Measurements from ENCODE around the gene RAPGEFL1. TPM values are rescaled to one million over a fixed set of nuclear protein-coding genes. Genes with fewer than 3 reads are reported as not detected.

RAPGEFL1 gene
- total RNA-seq, 1 experiment from 2014 or later = 14.0 TPM

- no TSS peak for BruUV-seq (replicated peaks)
- Histone ChIP-seq H3K36me3 (ENCODE audit: low read depth) (no peaks in the 10 kb centered on the region; the same call in 1 of the 2 replicates), H3K9me3 (ENCODE audit: insufficient read depth, low read depth) (no peaks in the 10 kb centered on the region), H3K4me2 (no peak overlapping the region), H3K27ac (no peak overlapping the region), H3F3A (ENCODE audit: insufficient read depth, low read depth) (peaks cover 13% of the 10 kb centered on the region; the same call in 1 of the 2 replicates), H3K4me3 (no peak overlapping the region), H3K9me2 (ENCODE audit: insufficient read depth) (no peaks in the 10 kb centered on the region), H3K4me1 (replicated peaks; ENCODE audit: insufficient read depth) (no peaks in the 10 kb centered on the region), H3K27me3 (ENCODE audit: insufficient read depth, low read depth) (no peaks in the 10 kb centered on the region), H3K79me2 (ENCODE audit: low read depth) (peaks cover 56% of the 10 kb centered on the region), H4K20me1 (ENCODE audit: insufficient read depth) (peaks cover 34% of the 10 kb centered on the region), H2AFZ (no peak overlapping the region)
- intact Hi-C loops (cut with micrococcal nuclease; ENCODE audit: unreplicated experiment) = no loop called here
- no peak for TF ChIP-seq EZH2 (IDR thresholded peaks at IDR 0.05; ENCODE audit: low read depth)
- no peak for TF ChIP-seq CTCF (conservative IDR thresholded peaks at IDR 0.05)
- no peak for DNase-seq
- ChIA-PET CTCF (no interaction called here), POLR2A (ENCODE audit: unreplicated experiment) (interaction anchor here (0.6 kb wide), 1 partner anchor 16 kb away, joined by 11 read pairs; no protein-coding TSS in a partner anchor)
Observed at GRCh38 chr17:40244255-40244654, 67.0 kb downstream of the RAPGEFL1 start.

Small RNA genes within 50 kb of the gene (microRNA-seq; reads per million reads assigned to microRNA genes)
- gene MIR6866 (ENCODE audit: borderline number of aligned reads, borderline replicate concordance) (2.0 reads per million), gene MIR6867 (ENCODE audit: borderline number of aligned reads, borderline replicate concordance) (not detected)

Other genes starting within 250 kb of the RAPGEFL1 start
- 51.1 and 68.1 TPM in 2 replicates for gene ORMDL3, start 249.9 kb upstream of the RAPGEFL1 start, total RNA-seq (2021)
- gene LRRC3C, start 249.7 kb upstream of the RAPGEFL1 start, total RNA-seq (2021) = not detected in 2 replicates
- 0.35 and 0.55 TPM in 2 replicates for gene GSDMA, start 214.5 kb upstream of the RAPGEFL1 start, total RNA-seq (2021)
- gene PSMD3, start 196.7 kb upstream of the RAPGEFL1 start, total RNA-seq (2021) = 93.2 and 130 TPM in 2 replicates
- not detected in 2 replicates for gene CSF3, start 162.0 kb upstream of the RAPGEFL1 start, total RNA-seq (2021)
- gene MED24, start 123.1 kb upstream of the RAPGEFL1 start, total RNA-seq (2021) = 67.1 and 67.2 TPM in 2 replicates
- 11.4 and 13.9 TPM in 2 replicates for gene THRA, start 114.5 kb upstream of the RAPGEFL1 start, total RNA-seq (2021)
- gene NR1D1, start 76.9 kb upstream of the RAPGEFL1 start, total RNA-seq (2021) = 9.3 and 10.7 TPM in 2 replicates
- gene MSL1, start 55.5 kb upstream of the RAPGEFL1 start, total RNA-seq (2021) = 56.8 and 61.8 TPM in 2 replicates
- gene CASC3, start 36.9 kb upstream of the RAPGEFL1 start, total RNA-seq (2021) = 45.8 and 51.5 TPM in 2 replicates
- 23.4 and 37.2 TPM in 2 replicates for gene WIPF2, start 41.8 kb downstream of the RAPGEFL1 start, total RNA-seq (2021)
- 37.8 and 44.9 TPM in 2 replicates for gene CDC6, start 110.4 kb downstream of the RAPGEFL1 start, total RNA-seq (2021)
- gene RARA, start 131.7 kb downstream of the RAPGEFL1 start, total RNA-seq (2021) = 21.5 and 21.8 TPM in 2 replicates
- not detected in 2 replicates for gene GJD3, start 187.3 kb downstream of the RAPGEFL1 start, total RNA-seq (2021)
- 156 and 235 TPM in 2 replicates for gene TOP2A, start 240.4 kb downstream of the RAPGEFL1 start, total RNA-seq (2021)